Activated naive CD8-positive, alpha-beta T cell treated with anti-CD3 and anti-CD28 coated beads for 36 hours (primary cell): Measurements from ENCODE around the gene ZNF319. TPM values are rescaled to one million over a fixed set of nuclear protein-coding genes. Genes with fewer than 3 reads are reported as not detected.

Experiments
- DNase-seq: peaks from one replicate; pipeline ENCODE4 v3.0.0; 2021
- H3K27ac Mint-ChIP-seq: one replicate; pipeline ENCODE4 v1.8.0; 2022; ENCODE audit warnings: mild to moderate bottlenecking, moderate library complexity, mixed read lengths
- H3K27me3 Mint-ChIP-seq: one replicate; pipeline ENCODE4 v1.8.0; 2022; ENCODE audit warnings: mild to moderate bottlenecking, mixed read lengths
- H3K36me3 Mint-ChIP-seq: one replicate; pipeline ENCODE4 v1.8.0; 2021; ENCODE audit warnings: mild to moderate bottlenecking, mixed read lengths
- H3K4me1 Mint-ChIP-seq: one replicate; pipeline ENCODE4 v1.8.0; 2021; ENCODE audit warnings: mixed read lengths
- H3K4me3 Mint-ChIP-seq: one replicate; pipeline ENCODE4 v1.8.0; 2022; ENCODE audit warnings: mild to moderate bottlenecking, moderate library complexity, mixed read lengths
- H3K9me3 Mint-ChIP-seq: one replicate; pipeline ENCODE4 v1.8.0; 2022; ENCODE audit warnings: mixed read lengths
- total RNA-seq, 2 experiments: library from RNA; stranded (reverse); gene quantifications; one replicate each; pipeline ENCODE4 v1.2.3, GENCODE V29; 2021

ZNF319 gene
- total RNA-seq, 2 experiments from 2014 or later, result 6.8 to 7.2 TPM

DNA sequence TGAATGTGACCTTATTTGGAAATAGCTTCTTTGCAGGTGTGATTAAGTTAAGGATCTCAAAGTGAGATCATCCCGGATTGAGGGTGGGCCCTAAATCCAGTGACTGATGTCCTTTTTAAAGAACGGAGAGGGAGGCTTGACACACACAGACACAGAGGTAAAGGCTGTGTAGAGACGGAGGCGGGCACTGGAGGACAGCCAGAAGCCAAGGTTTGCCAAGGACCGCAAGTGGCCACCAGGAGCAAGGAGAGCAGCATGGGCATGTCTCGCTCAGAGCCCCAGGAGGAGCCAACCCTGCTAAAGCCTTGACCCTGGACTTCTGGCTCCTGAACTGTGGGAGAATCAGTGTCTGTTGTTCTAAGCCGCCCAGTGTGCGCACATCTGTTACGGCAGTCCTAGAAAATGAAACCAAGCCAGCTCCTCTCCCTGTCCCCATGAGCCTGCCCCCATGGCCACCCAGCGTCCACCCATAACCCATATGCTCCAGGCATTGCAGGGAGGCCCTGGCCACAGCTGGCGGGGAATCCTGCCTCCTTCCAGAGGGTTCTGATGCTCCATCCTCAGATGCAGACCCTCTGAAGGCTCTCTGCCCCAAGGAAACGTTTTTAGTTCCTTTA, 44.8 kb downstream of the ZNF319 start:
- H3K4me3 Mint-ChIP-seq, result no peak overlapping the region
- no peaks in the 10 kb centered on the region for H3K4me1 Mint-ChIP-seq
- no peaks in the 10 kb centered on the region for H3K27me3 Mint-ChIP-seq
- H3K9me3 Mint-ChIP-seq, result no peaks in the 10 kb centered on the region
- H3K27ac Mint-ChIP-seq, result no peak overlapping the region
- no peaks in the 10 kb centered on the region for H3K36me3 Mint-ChIP-seq
- DNase-seq, result no peak

- Mint-ChIP-seq H3K36me3 (no peaks in the 10 kb centered on the region), H3K4me3 (no peak overlapping the region), H3K27me3 (peaks cover 5% of the 10 kb centered on the region), H3K27ac (no peak overlapping the region), H3K4me1 (no peaks in the 10 kb centered on the region), H3K9me3 (no peaks in the 10 kb centered on the region)
- DNase-seq, result no peak
Measured at GRCh38 chr16:57953857-57954256, 46.6 kb downstream of the ZNF319 start.

DNA sequence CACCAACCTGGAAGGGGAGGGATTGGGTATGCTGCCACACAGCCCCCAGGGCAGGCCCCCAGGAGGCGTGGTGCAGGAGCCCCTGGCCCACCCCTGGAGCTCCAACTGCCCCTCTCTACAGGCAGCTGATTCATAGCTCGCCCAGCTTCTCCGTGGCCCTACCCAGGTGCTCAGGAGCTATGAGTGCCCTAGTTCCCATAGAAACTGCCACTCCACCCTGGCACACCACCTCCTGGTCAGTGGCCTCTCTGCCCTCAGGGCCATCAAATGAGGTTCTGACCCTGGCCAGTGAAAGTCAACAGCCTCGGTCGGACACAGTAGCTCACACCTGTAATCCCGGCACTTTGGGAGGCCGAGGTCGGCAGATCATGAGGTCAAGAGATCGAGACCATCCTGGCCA, 47.6 kb downstream of the ZNF319 start:
- H3K36me3 Mint-ChIP-seq, result no peaks in the 10 kb centered on the region
- H3K4me3 Mint-ChIP-seq, result no peak overlapping the region
- H3K4me1 Mint-ChIP-seq, result no peaks in the 10 kb centered on the region
- DNase-seq, result no peak
- no peaks in the 10 kb centered on the region for H3K9me3 Mint-ChIP-seq
- H3K27me3 Mint-ChIP-seq, result peaks cover 5% of the 10 kb centered on the region
- no peak overlapping the region for H3K27ac Mint-ChIP-seq

GRCh38 chr16:57951204-57951960, 49.1 kb downstream of the ZNF319 start:
- Mint-ChIP-seq H3K36me3 (no peaks in the 10 kb centered on the region), H3K9me3 (no peaks in the 10 kb centered on the region), H3K4me3 (no peak overlapping the region), H3K27ac (no peak overlapping the region), H3K27me3 (peaks cover 5% of the 10 kb centered on the region), H3K4me1 (no peaks in the 10 kb centered on the region)
- no peak for DNase-seq

- H3K36me3 Mint-ChIP-seq, result no peaks in the 10 kb centered on the region
- no peaks in the 10 kb centered on the region for H3K4me1 Mint-ChIP-seq
- no peaks in the 10 kb centered on the region for H3K9me3 Mint-ChIP-seq
- DNase-seq, result no peak
- peaks cover 5% of the 10 kb centered on the region for H3K27me3 Mint-ChIP-seq
- no peak overlapping the region for H3K27ac Mint-ChIP-seq
- H3K4me3 Mint-ChIP-seq, result no peak overlapping the region
Measured at GRCh38 chr16:57950382-57950781, 50.1 kb downstream of the ZNF319 start.

DNA sequence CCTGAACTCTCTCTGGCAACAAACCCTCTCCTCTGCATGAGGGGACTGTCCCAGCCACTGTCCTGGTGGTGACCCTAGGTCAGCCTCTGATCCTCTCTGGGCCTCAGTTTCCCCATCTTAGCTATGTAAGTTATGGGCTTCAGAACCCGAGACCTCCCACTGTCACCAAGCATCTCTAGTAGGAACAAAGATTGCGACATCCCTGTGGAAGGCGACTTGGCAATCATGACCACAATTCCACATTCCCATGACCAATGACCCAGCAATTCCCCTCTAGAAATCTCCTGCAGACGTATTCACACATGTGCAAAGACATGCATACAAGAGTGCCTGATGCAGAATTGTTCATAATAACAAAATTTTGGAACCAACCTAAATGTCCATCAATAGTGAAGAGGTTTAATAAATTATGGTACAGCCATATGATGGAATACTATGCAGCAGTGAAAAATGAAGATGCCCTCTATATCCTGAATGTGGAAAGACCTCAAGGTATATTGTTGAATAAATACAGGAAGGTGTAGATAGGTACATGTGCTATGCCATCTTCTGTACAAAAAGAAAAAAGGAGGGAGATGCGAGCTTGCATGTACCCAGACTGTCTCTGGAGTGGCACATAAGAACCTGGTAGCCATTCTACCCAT, 50.8 kb downstream of the ZNF319 start:
- H3K4me3 Mint-ChIP-seq, result no peak overlapping the region
- peaks cover 5% of the 10 kb centered on the region for H3K27me3 Mint-ChIP-seq
- no peaks in the 10 kb centered on the region for H3K4me1 Mint-ChIP-seq
- no peaks in the 10 kb centered on the region for H3K36me3 Mint-ChIP-seq
- H3K9me3 Mint-ChIP-seq, result no peaks in the 10 kb centered on the region
- no peak overlapping the region for H3K27ac Mint-ChIP-seq
- DNase-seq, result no peak

DNA sequence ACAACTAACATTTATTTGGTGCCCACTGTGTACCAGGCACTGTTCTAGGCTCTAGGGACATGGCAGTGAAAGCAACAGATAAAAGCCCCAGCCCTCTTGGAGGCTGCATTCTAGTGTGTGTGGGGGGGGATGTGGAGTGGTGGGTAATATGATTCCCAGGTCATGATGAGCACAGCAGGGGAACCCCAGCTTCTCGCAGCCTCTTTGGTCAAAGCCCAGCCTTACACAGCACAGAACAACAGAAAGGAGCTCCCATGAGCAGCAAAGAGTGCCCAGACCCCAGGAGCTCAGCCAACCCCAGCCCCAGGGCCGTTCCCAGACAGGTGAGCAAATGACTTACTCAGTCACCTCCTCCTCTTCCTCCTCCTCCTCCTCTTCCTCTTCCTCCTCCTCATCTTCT, 51.5 kb downstream of the ZNF319 start:
- Mint-ChIP-seq H3K27me3 (peaks cover 5% of the 10 kb centered on the region), H3K9me3 (no peaks in the 10 kb centered on the region), H3K36me3 (no peaks in the 10 kb centered on the region), H3K27ac (no peak overlapping the region), H3K4me3 (no peak overlapping the region), H3K4me1 (no peaks in the 10 kb centered on the region)
- no peak for DNase-seq

DNA sequence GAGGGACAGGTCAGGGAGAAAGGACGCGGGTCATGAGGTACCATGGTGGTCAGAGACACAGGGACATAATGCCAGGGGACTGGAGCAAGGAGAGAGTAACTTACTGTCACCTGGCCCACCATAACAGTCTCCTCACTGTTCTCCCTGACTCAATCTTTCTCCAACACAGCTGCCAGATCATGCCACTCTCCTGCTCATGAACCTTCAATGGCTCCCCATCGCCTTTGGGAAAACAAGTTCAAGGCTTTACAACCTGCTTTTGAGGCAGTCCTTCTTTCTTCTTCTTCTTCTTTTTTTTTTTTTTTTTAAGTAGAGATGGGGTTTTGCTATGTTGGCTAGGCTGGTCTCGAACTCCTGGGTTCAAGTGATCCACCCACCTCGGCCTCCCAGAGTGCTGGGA, 52.4 kb downstream of the ZNF319 start:
- H3K4me3 Mint-ChIP-seq, result no peak overlapping the region
- H3K27me3 Mint-ChIP-seq, result peaks cover 5% of the 10 kb centered on the region
- H3K36me3 Mint-ChIP-seq, result no peaks in the 10 kb centered on the region
- no peak for DNase-seq
- no peak overlapping the region for H3K27ac Mint-ChIP-seq
- H3K9me3 Mint-ChIP-seq, result no peaks in the 10 kb centered on the region
- no peaks in the 10 kb centered on the region for H3K4me1 Mint-ChIP-seq

- Mint-ChIP-seq H3K27ac (no peak overlapping the region), H3K4me3 (no peak overlapping the region), H3K27me3 (peaks cover 5% of the 10 kb centered on the region), H3K9me3 (no peaks in the 10 kb centered on the region), H3K4me1 (no peaks in the 10 kb centered on the region), H3K36me3 (no peaks in the 10 kb centered on the region)
- DNase-seq, result no peak
Measured at GRCh38 chr16:57947261-57947660, 53.2 kb downstream of the ZNF319 start.

- Mint-ChIP-seq H3K27me3 (peaks cover 5% of the 10 kb centered on the region), H3K4me3 (no peak overlapping the region), H3K36me3 (no peaks in the 10 kb centered on the region), H3K9me3 (no peaks in the 10 kb centered on the region), H3K4me1 (no peaks in the 10 kb centered on the region), H3K27ac (no peak overlapping the region)
- DNase-seq, result no peak
Measured at GRCh38 chr16:57946181-57946801, 54.2 kb downstream of the ZNF319 start.

- Mint-ChIP-seq H3K27ac (no peak overlapping the region), H3K9me3 (no peaks in the 10 kb centered on the region), H3K36me3 (no peaks in the 10 kb centered on the region), H3K27me3 (peaks cover 5% of the 10 kb centered on the region), H3K4me3 (no peak overlapping the region), H3K4me1 (no peaks in the 10 kb centered on the region)
- DNase-seq, result no peak
Measured at GRCh38 chr16:57945740-57946138, 54.7 kb downstream of the ZNF319 start.

- Mint-ChIP-seq H3K27ac (no peak overlapping the region), H3K36me3 (no peaks in the 10 kb centered on the region), H3K4me1 (no peaks in the 10 kb centered on the region), H3K9me3 (no peaks in the 10 kb centered on the region), H3K4me3 (no peak overlapping the region), H3K27me3 (peaks cover 5% of the 10 kb centered on the region)
- DNase-seq, result no peak
Measured at GRCh38 chr16:57944970-57945739, 55.3 kb downstream of the ZNF319 start.
